DND-41 (cell line): ENCODE measurements around the gene BCL11B.

ENCODE experiments used
- ATAC-seq: fragments of 200-7000 bp; cut with Tn5 transposase; 3 replicates; pipeline ENCODE4 v1.9.1; 2021; ENCODE audit warnings: low read depth; ENCODE audit not compliant: insufficient read depth
- DNase-seq: peaks from one replicate; pipeline ENCODE4 v3.0.0-alpha.2; 2020
- H2AFZ ChIP-seq: 2 replicates; pipeline ENCODE4 v1.6.0; 2012; ENCODE audit warnings: low read depth, low read length
- H3K27ac ChIP-seq: 2 replicates; pipeline ENCODE4 v1.5.1; 2012; ENCODE audit warnings: low read length, inconsistent platforms
- H3K27me3 ChIP-seq: fragments of 200-600 bp; sonication (generic); 2 replicates; pipeline ENCODE4 v1.6.0; 2012; ENCODE audit warnings: low read length, mild to moderate bottlenecking, inconsistent platforms; ENCODE audit not compliant: insufficient read depth, poor library complexity
- H3K36me3 ChIP-seq: 2 replicates; pipeline ENCODE4 v1.5.1; 2012; ENCODE audit warnings: low read length, inconsistent platforms; ENCODE audit not compliant: insufficient read depth
- H3K4me1 ChIP-seq: 2 replicates; pipeline ENCODE4 v1.5.1; 2012; ENCODE audit warnings: mild to moderate bottlenecking, low read length; ENCODE audit not compliant: insufficient read depth
- H3K4me2 ChIP-seq: 2 replicates; pipeline ENCODE4 v1.6.0; 2012; ENCODE audit warnings: mild to moderate bottlenecking, moderate library complexity, low read length, inconsistent platforms; ENCODE audit not compliant: insufficient read depth
- H3K4me3 ChIP-seq, 2 experiments: fragments of 200-600 bp in 1 of 2; shearing (Covaris generic) in 1 of 2; 2 replicates each; pipeline ENCODE4 v1.5.1; 2012 to 2016; ENCODE audit warnings: inconsistent platforms in 2 of 2, low read length in 2 of 2, mild to moderate bottlenecking in 2 of 2, low read depth in 1 of 2, moderate library complexity in 1 of 2
- H3K79me2 ChIP-seq: 2 replicates; pipeline ENCODE4 v1.6.0; 2012; ENCODE audit warnings: low read length, inconsistent platforms; ENCODE audit not compliant: insufficient read depth
- H3K9ac ChIP-seq: 2 replicates; pipeline ENCODE4 v1.6.0; 2012; ENCODE audit warnings: low read depth, mild to moderate bottlenecking, inconsistent platforms, low read length, moderate library complexity
- H3K9me3 ChIP-seq: 2 replicates; pipeline ENCODE4 v1.5.1; 2012; ENCODE audit warnings: low read length, moderate library complexity, mild to moderate bottlenecking, inconsistent platforms; ENCODE audit not compliant: insufficient read depth, severe bottlenecking
- H4K20me1 ChIP-seq: 2 replicates; pipeline ENCODE4 v1.6.0; 2012; ENCODE audit warnings: low read length; ENCODE audit not compliant: insufficient read depth
- EZH2 ChIP-seq: IDR thresholded peaks from 3 replicates; pipeline ENCODE4 v1.6.1; 2012; ENCODE audit warnings: borderline replicate concordance, low read depth, mild to moderate bottlenecking, moderate library complexity, low read length, inconsistent platforms; ENCODE audit not compliant: severe bottlenecking
- TF ChIP-seq, protein P1 (sequence below): IDR thresholded peaks from 2 replicates; pipeline ENCODE4 v1.5.1; 2012; ENCODE audit warnings: borderline replicate concordance, low read length, moderate library complexity, mild to moderate bottlenecking; ENCODE audit not compliant: poor library complexity, severe bottlenecking; ENCODE audit errors: extremely low read depth

BCL11B gene

DNA sequence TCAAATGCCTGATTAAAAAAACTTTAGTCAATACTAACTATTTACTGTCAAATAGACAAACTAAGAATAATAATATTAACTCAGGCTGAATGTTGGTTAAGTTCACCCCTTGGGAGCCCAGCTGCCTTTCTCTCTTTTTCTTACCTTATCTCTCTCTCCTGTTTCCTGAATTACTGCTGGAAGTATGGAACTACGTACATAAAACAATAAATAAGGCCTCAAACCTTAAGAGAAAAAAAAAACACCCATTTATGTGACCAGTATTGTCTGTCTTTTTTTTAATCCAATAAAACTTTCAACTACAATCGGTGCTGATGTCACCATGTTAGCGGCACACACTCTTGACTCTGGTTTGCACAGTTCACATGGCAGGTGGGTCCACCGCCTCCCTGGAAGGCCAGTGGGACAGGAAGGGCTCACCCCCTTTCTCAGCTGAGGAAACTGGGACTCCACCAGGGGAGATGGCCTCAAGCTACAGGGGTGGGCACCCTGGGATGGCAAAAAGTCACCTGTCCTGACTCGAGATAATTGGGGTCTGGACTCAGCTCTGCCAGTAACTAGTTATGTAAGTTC is 21.3 kb downstream of the BCL11B start:
- Histone ChIP-seq H3K9ac (no peak overlapping the region), H3K79me2 (peaks cover 100% of the 10 kb centered on the region)
- no peak for TF ChIP-seq EZH2
- TF ChIP-seq, protein P1, sequence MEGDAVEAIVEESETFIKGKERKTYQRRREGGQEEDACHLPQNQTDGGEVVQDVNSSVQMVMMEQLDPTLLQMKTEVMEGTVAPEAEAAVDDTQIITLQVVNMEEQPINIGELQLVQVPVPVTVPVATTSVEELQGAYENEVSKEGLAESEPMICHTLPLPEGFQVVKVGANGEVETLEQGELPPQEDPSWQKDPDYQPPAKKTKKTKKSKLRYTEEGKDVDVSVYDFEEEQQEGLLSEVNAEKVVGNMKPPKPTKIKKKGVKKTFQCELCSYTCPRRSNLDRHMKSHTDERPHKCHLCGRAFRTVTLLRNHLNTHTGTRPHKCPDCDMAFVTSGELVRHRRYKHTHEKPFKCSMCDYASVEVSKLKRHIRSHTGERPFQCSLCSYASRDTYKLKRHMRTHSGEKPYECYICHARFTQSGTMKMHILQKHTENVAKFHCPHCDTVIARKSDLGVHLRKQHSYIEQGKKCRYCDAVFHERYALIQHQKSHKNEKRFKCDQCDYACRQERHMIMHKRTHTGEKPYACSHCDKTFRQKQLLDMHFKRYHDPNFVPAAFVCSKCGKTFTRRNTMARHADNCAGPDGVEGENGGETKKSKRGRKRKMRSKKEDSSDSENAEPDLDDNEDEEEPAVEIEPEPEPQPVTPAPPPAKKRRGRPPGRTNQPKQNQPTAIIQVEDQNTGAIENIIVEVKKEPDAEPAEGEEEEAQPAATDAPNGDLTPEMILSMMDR: no peak

DNA sequence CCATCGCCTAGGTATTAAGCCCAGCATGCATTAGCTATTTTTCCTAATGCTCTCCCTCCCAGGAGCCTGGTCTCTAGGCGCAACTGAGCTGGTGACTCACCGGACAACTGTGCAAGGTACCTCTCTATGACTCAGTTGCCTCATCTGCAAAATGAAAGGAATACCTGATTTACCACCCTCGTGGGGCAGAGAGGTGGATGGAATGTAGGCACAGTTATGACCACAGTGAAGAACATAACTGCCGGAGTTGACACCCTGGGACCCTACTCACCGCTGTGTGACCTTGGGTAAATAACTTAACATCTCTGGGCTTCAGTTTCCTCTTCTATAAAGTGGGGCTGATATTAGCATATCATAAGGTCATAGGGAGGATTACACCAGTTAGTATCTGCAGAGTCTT is 22.6 kb downstream of the BCL11B start:
- no peak overlapping the region for H2AFZ ChIP-seq
- no peak for ATAC-seq
- no peak overlapping the region for H3K4me2 ChIP-seq
- TF ChIP-seq, protein P1: no peak
- TF ChIP-seq EZH2: no peak
- no peak overlapping the region for H3K9ac ChIP-seq
- no peak overlapping the region for H3K27ac ChIP-seq
- DNase-seq: no peak
- H3K4me1 ChIP-seq: peaks cover 38% of the 10 kb centered on the region
- no peaks in the 10 kb centered on the region for H3K27me3 ChIP-seq
- H3K9me3 ChIP-seq: no peaks in the 10 kb centered on the region
- peaks cover 100% of the 10 kb centered on the region for H3K79me2 ChIP-seq
- H4K20me1 ChIP-seq: peaks cover 95% of the 10 kb centered on the region
- H3K36me3 ChIP-seq: peaks cover 93% of the 10 kb centered on the region
- no peak overlapping the region for H3K4me3 ChIP-seq

More for the DNA sequence above, 21.3 kb downstream of the BCL11B start:
- H3K4me1 ChIP-seq: peaks cover 44% of the 10 kb centered on the region
- H3K27me3 ChIP-seq: no peaks in the 10 kb centered on the region
- ATAC-seq (no peak), DNase-seq (no peak)
- H3K9me3 ChIP-seq: no peaks in the 10 kb centered on the region
- no peak overlapping the region for H3K4me3 ChIP-seq
- H4K20me1 ChIP-seq: peaks cover 93% of the 10 kb centered on the region
- no peak overlapping the region for H2AFZ ChIP-seq
- no peak overlapping the region for H3K4me2 ChIP-seq
- H3K27ac ChIP-seq: no peak overlapping the region
- peaks cover 95% of the 10 kb centered on the region for H3K36me3 ChIP-seq

DNA sequence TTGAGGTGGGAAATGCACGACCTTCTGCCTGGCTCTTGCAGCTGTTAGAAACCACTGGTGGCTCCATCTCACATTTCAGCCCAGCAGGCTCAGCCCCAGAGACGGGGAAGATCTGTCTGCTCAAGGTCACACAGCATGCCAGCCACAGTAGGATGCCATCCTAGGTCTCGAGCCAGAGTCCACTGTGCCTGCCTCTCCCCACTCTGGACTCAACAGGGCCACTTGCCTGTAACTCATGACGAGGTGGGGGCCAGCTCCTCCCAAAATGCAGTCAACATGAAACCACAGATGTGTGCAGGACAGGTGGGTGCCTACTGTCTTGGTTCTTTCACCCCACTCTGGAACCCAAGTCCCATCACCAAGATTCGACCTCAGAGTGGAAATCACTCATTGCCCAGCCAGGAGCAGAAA is 23.2 kb downstream of the BCL11B start:
- peaks cover 95% of the 10 kb centered on the region for H4K20me1 ChIP-seq
- H3K9ac ChIP-seq: no peak overlapping the region
- no peak overlapping the region for H3K4me2 ChIP-seq
- no peak overlapping the region for H3K4me3 ChIP-seq
- no peak overlapping the region for H2AFZ ChIP-seq
- DNase-seq: no peak
- H3K27ac ChIP-seq: no peak overlapping the region
- no peaks in the 10 kb centered on the region for H3K27me3 ChIP-seq
- TF ChIP-seq, protein P1: no peak
- no peak for TF ChIP-seq EZH2
- H3K79me2 ChIP-seq: peaks cover 100% of the 10 kb centered on the region
- no peak for ATAC-seq
- H3K4me1 ChIP-seq: peaks cover 33% of the 10 kb centered on the region
- no peaks in the 10 kb centered on the region for H3K9me3 ChIP-seq
- H3K36me3 ChIP-seq: peaks cover 93% of the 10 kb centered on the region

DNA sequence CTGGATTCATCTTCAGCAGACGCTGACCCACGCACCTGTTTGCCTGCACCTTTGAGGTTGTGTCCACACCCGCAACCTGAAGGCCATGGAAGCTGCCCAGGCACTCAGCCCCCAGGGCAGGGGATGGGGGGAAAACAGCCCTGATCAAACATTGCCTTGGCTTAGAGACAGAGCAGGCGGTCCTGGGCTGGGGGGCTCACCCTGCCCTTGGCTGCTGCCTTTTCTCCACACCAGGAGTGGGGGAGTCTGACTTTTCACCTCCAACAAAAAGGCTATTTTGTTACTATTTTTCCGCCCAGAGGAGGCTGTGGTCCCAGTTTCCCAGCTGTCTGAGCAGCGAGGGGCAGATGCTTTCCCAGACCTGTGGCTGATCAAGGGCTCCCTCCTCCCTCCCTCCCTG is 24.2 kb downstream of the BCL11B start:
- H3K79me2 ChIP-seq: peaks cover 100% of the 10 kb centered on the region
- H3K4me3 ChIP-seq: no peak overlapping the region
- no peak for TF ChIP-seq EZH2
- TF ChIP-seq, protein P1: no peak
- H3K36me3 ChIP-seq: peaks cover 90% of the 10 kb centered on the region
- no peak overlapping the region for H3K9ac ChIP-seq
- H3K9me3 ChIP-seq: no peaks in the 10 kb centered on the region
- H3K27ac ChIP-seq: no peak overlapping the region
- H3K27me3 ChIP-seq: no peaks in the 10 kb centered on the region
- peaks cover 25% of the 10 kb centered on the region for H3K4me1 ChIP-seq
- no peak overlapping the region for H2AFZ ChIP-seq
- H4K20me1 ChIP-seq: peaks cover 95% of the 10 kb centered on the region
- H3K4me2 ChIP-seq: no peak overlapping the region
- DNase-seq (no peak), ATAC-seq (0 out of 3 replicates have a peak, but pooled peaks have one; percentile 10)
